ENCODE results near the gene SDHAF3.
A peak's percentile ranks its signal among the peaks of the same experiment; 100 is the strongest.
"Not testable (repeated sequence)": the region's sequence is repeated elsewhere in the genome, so short reads cannot be mapped to it uniquely, and the experiment has no call there.

SDHAF3 gene

GRCh38 chr7:97120713-97121457, 3.4 kb downstream of the SDHAF3 start:
- DNase-seq (ENCODE audit: extremely low read depth in 1 of 2, low read depth in 1 of 2), result no peak

- not testable (repeated sequence) for DNase-seq (ENCODE audit: extremely low read depth in 1 of 2, low read depth in 1 of 2)
Measured at GRCh38 chr7:97123115-97123514, 5.6 kb downstream of the SDHAF3 start.

GRCh38 chr7:97126483-97127171, 9.1 kb downstream of the SDHAF3 start:
- no peak for DNase-seq (ENCODE audit: extremely low read depth in 1 of 2, low read depth in 1 of 2)

GRCh38 chr7:97128736-97129135, 11.2 kb downstream of the SDHAF3 start:
- DNase-seq (ENCODE audit: extremely low read depth in 1 of 2, low read depth in 1 of 2), result no peak

GRCh38 chr7:97130417-97131139, 13.1 kb downstream of the SDHAF3 start:
- DNase-seq (ENCODE audit: extremely low read depth in 1 of 2, low read depth in 1 of 2), result no peak

GRCh38 chr7:97133159-97133558, 15.7 kb downstream of the SDHAF3 start:
- no peak for DNase-seq (ENCODE audit: extremely low read depth in 1 of 2, low read depth in 1 of 2)

- DNase-seq (ENCODE audit: extremely low read depth in 1 of 2, low read depth in 1 of 2), result no peak
Measured at GRCh38 chr7:97138830-97139229, 21.3 kb downstream of the SDHAF3 start.

- no peak for DNase-seq (ENCODE audit: extremely low read depth in 1 of 2, low read depth in 1 of 2)
Measured at GRCh38 chr7:97145068-97145467, 27.6 kb downstream of the SDHAF3 start.

- no peak for DNase-seq (ENCODE audit: extremely low read depth in 1 of 2, low read depth in 1 of 2)
Measured at GRCh38 chr7:97149843-97150242, 32.3 kb downstream of the SDHAF3 start.

GRCh38 chr7:97155897-97156418, 38.5 kb downstream of the SDHAF3 start:
- DNase-seq (ENCODE audit: extremely low read depth in 1 of 2, low read depth in 1 of 2), result no peak

- DNase-seq (ENCODE audit: extremely low read depth in 1 of 2, low read depth in 1 of 2), result not testable (repeated sequence)
Measured at GRCh38 chr7:97159984-97160383, 42.5 kb downstream of the SDHAF3 start.

GRCh38 chr7:97161609-97162008, 44.1 kb downstream of the SDHAF3 start:
- not testable (repeated sequence) for DNase-seq (ENCODE audit: extremely low read depth in 1 of 2, low read depth in 1 of 2)

- no peak for DNase-seq (ENCODE audit: extremely low read depth in 1 of 2, low read depth in 1 of 2)
Measured at GRCh38 chr7:97166308-97166707, 48.8 kb downstream of the SDHAF3 start.

GRCh38 chr7:97167176-97167575, 49.7 kb downstream of the SDHAF3 start:
- DNase-seq (ENCODE audit: extremely low read depth in 1 of 2, low read depth in 1 of 2), result no peak

- no peak for DNase-seq (ENCODE audit: extremely low read depth in 1 of 2, low read depth in 1 of 2)
Measured at GRCh38 chr7:97167749-97168148, 50.3 kb downstream of the SDHAF3 start.

GRCh38 chr7:97174303-97174702, 56.8 kb downstream of the SDHAF3 start:
- no peak for DNase-seq (ENCODE audit: extremely low read depth in 1 of 2, low read depth in 1 of 2)

- DNase-seq (ENCODE audit: extremely low read depth in 1 of 2, low read depth in 1 of 2), result peak in 1 of 2 donors; percentile 4
Measured at GRCh38 chr7:97179454-97180104, 62.1 kb downstream of the SDHAF3 start.

GRCh38 chr7:97187067-97187466, 69.6 kb downstream of the SDHAF3 start:
- no peak for DNase-seq (ENCODE audit: extremely low read depth in 1 of 2, low read depth in 1 of 2)

GRCh38 chr7:97196174-97196573, 78.7 kb downstream of the SDHAF3 start:
- DNase-seq (ENCODE audit: extremely low read depth in 1 of 2, low read depth in 1 of 2), result not testable (repeated sequence)

GRCh38 chr7:97198596-97198995, 81.1 kb downstream of the SDHAF3 start:
- DNase-seq (ENCODE audit: extremely low read depth in 1 of 2, low read depth in 1 of 2), result no peak

GRCh38 chr7:97200018-97200417, 82.5 kb downstream of the SDHAF3 start:
- DNase-seq (ENCODE audit: extremely low read depth in 1 of 2, low read depth in 1 of 2), result no peak

Data from activated CD8-positive, alpha-beta memory T cell treated with anti-CD3 and anti-CD28 coated beads for 1 hour (primary cell).